ENCODE results near the gene GSTK1. TPM values are rescaled to one million over a fixed set of nuclear protein-coding genes. Genes with fewer than 3 reads are reported as not detected.
"Not testable (repeated sequence)": the region's sequence is repeated elsewhere in the genome, so short reads cannot be mapped to it uniquely, and the experiment has no call there.

GSTK1 gene
- total RNA-seq, 1 donor from 2014 or later = 112 TPM

DNA sequence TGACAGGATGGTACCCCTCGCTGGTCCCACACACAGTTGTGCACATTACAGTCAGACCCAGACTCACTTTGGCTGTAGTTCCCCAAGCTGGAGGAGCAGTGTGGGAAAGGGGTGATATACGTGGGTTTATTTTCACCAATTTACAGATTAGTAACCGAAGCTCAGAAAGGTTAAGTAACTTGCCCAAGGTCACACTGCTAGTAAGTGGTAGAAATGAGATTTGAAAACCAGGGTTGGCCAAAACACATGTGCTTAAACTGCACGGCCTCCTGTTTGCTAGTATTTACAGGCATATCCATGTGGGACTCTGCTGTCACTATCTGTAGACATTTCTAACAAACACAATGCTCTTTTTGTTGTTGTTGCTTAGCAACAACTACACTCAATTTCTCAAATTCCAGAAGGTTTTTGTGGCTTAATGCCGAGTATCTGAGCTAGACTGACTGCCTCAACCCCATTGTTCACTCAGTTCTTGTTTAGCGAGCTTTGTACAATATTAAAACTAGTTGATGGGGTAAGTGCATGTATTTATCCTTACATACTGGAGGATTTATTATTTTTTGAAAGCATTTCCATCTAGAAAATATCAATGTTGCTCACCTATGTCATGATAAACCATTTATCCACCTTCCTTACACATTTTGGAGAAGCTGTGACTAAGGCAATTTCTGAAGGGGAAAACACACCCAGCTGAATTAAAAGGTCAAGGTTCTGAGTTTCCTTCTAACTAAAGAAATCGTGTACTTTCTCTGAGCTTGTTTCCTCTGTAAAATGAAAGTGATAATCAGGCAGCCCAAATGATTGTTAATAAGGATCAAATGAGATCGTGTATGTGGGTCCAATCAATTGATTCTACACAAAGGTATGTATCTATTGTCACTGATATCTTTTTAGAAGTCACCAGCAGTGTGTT, 16.2 kb downstream of the GSTK1 start:
- DNase-seq = peak; percentile 87

DNA sequence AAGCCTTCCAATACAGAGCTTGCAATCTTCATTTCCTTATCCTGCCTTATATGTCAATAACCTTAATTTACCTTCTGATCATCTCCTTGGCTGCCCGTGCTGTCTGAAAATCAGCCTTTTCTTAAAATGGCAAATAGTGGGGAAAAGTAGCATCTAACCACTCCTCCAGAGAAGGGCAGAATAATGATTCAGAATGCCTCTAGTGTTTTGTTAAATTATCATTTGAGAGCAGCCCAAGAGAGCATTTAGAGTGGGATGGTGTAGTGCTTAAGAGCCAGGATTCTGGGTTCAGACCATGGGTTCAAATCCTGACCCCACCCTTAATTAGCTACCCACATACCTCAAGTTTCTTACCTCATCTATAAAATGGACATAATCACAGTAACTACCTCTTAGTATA, 16.9 kb downstream of the GSTK1 start:
- DNase-seq = no peak

DNA sequence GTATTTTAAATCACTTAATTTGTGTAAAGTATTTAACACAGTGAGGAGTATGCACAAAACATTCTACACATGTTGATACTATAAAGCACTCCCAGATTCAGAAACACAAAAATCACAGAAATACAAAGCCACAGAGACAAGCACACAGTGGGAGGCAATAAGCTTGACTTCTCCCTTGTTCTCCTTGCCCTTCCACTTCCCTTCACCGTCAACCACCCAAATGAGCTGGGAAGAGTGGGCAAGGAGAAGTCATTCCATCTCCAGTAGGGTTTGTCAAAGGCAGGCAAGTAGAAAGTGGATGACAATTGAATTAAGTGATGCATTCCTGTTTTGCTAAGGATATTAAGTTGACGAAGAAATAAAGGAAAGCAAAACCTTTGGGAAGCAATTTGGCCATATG, 17.3 kb downstream of the GSTK1 start:
- no peak for DNase-seq

DNA sequence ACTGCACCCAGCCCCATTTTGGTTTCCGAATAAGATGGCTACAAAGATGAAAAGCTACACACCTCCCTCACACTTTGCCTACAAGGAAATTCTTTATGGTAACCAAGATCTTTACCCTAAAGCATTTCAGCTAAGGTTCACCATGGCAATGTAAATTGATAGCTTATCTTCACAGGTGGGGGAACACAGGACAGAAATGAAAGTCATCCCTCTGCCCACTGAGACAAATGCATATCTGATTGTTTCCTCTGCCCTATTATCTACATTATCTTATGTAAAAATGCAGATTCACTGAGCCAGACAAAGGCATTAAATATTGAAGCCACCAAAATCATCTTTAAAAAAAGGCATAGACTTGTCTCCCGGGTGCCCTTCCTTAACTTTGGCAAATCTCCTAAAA, 18.3 kb downstream of the GSTK1 start:
- DNase-seq = no peak

DNA sequence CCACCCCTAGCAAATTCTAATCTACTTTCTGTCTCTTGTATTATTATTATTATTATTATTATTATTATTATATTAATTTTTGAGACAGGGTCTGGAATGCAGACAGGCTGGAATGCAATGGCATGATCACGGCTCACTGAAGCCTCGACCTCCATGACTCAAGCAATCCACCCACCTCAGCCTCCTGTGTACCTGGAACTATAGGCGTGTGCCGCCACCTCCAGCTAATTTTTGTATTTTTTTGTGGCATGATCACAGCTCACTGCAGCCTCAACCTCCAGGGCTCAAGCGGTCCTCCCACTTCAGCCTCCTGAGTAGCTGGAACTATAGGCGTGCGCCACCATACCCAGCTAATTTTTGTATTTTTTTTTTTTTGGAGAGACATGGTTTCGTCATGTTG, 18.9 kb downstream of the GSTK1 start:
- DNase-seq = no peak

DNA sequence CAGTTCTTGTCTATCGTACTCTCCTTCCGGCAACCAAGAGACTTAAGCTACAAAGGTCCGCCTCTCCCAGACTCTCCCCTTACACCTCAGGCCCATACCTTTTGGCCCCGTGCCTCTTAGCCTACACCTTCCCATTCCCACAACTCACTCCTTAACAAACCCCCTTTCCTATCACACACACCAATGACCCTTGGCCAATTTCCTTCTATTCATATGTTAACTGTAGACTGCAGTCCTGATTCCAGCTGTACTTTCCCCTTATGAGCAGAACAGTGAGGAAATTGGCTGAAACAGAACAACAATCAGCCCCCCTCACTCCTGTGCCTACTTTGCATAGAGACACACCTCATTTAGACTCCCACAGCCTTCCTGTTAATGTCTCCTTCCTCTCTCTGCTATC, 20.1 kb downstream of the GSTK1 start:
- peak; percentile 31 for DNase-seq

DNA sequence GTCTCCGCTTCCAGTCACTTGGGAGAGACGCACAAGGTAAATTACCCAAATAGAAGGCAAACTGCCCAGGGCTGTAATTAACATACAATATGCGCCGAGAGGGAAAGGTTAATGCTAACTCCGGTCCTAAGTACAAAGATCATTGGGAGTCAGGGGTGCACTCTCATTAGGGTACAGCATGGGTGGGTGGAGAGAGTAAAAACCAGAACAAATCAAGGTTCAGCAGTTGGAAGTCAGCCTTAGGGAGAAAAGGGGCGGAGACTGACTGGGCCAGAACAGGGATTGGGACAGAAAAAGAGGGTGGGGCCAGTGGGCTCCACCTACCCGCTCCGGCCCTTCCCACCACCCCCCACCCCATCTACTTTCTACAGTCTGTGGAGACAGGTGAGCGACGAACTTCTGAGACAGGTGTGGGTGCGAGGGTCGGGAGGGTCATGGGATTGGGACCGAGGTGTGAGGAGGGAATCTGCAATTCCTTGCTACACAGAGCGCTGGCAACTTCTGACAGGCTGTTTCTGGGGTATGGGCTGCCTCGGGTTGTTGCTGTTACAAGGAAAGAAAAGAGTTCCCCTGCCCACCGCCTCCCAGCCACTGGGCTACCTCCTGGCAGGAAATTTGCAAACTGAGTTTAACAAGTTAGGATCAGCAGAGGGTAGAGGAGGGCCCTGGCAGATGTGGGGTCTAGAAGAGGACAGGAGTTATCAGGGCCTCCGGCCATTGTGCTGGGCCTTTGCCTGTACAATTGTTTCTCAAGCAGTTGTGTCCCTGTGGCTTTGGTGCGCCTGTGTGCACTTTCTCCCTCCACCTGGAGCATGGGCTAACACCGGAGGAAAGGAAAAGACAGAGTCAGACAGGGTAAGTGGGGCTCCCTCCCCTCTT, 21.6 kb downstream of the GSTK1 start, which contains the start of gene TMEM139:
TSS of gene TMEM139 (plus strand) at position 368 of the 879 bp plus-strand sequence. CDS start 1,000 bp downstream, outside the sequence.
- no peak for DNase-seq

DNA sequence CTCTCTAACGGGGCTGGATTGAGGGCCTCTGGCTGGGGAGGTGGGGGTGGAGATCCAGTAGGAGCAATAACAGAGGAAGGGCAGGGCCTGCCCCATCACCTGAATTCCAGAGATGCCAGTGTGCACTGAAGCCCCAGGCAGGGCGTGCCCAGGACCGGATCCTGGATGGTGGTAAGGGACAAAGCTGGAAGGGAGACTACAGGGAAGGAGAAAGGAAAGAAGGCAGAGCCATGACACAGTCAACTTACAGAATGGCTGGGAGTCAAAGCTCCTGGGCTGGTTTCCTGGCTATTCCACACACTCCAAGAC, 22.2 kb downstream of the GSTK1 start:
- no peak for DNase-seq

DNA sequence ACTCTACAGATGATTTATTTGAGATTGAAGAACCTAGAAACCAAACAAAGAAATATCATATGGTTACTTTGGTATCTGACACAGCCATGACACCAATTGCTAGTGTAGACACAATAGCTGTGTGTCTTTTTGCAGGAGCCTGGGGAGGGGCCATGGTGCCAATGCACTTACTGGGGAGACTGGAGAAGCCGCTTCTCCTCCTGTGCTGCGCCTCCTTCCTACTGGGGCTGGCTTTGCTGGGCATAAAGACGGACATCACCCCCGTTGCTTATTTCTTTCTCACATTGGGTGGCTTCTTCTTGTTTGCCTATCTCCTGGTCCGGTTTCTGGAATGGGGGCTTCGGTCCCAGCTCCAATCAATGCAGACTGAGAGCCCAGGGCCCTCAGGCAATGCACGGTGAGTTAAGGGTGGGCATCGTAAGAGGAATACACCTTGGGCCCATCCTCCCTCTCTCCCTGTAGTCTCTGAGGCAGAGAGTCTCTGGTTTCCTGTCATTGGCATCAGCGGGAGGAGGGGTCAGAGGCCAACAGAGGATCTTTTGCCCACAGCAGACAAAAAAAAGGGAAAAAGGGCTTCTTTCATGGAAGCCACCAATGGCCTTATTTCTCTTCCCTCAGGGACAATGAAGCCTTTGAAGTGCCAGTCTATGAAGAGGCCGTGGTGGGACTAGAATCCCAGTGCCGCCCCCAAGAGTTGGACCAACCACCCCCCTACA, 22.7 kb downstream of the GSTK1 start:
- no peak for DNase-seq

DNA sequence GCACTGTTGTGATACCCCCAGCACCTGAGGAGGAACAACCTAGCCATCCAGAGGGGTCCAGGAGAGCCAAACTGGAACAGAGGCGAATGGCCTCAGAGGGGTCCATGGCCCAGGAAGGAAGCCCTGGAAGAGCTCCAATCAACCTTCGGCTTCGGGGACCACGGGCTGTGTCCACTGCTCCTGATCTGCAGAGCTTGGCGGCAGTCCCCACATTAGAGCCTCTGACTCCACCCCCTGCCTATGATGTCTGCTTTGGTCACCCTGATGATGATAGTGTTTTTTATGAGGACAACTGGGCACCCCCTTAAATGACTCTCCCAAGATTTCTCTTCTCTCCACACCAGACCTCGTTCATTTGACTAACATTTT, 23.3 kb downstream of the GSTK1 start:
- no peak for DNase-seq

DNA sequence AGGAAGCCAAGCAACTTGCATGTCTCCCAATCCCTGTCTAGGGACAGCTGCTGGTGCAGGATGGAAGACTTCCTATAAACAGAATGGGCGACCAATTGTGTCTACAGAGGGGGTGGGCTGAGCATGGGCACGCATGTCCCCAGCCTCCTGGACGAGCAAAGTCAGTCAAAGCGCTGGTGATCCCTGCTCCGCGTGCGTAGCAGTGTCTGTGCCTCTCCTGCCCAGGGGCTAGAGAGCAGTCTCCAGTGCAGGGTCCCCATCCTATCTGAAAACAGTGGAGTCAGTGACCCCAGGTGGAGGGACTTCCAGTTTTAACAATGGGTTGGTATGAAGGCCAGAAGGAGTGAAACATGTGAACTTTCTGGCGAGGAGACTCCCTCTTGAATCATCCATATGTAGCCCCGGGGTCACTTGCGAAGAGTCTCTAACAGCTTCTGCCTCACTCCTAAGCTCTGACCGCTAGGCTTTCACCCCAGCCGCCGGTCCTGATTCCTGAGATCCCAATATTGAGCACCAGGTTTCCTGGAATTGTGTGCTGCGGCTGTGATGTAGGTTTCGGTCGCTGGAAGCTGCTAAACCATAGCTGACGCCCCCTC, 24.2 kb downstream of the GSTK1 start:
- DNase-seq = no peak

DNA sequence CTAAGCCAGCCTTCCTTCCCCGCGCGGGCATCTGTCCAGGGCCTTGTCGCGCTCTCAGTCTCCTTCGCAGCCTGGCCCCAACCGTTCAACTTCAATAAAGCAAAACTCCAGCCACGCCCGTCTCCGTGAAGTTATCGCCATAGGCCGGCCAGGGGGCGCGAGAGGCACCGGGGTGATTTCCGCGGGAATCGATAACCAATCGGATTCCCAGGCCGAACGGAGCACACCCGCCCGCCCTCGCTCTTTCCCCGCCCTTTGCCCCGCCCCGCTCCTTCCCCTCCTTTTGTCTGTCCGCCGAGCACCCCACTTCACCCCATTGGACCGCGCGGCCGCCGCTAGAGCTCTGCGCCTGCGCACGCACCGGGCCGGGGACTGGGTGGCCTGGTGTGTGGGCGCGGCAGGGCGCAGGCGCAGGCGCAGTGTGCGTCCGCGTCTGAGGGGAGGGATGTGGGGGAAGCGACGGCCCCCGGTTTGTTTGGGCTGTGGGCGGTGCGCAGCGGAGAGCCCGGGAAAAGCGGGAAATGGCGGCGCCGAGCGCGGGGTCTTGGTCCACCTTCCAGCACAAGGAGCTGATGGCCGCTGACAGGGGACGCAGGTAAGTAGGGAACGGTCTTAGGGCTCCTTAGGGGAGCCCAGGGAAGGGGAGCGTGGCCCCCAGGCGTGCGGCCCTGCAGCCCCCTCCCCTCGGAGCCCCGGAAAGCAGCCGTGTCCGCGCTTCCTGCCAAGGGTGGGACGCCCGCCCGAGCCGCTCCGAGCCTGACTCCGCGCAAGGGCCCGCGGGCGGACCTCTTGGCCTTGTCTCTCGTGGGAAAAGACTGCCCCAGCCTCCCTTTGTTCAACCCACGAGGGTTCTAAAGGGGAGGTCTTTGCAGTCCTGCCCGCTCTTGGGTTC, 24.9 kb downstream of the GSTK1 start, which contains the start of gene CASP2:
TSS of gene CASP2 (plus strand) at position 417 of the 892 bp plus-strand sequence. CDS start at position 522, 105 bp downstream.
- DNase-seq = peak; percentile 99

DNA sequence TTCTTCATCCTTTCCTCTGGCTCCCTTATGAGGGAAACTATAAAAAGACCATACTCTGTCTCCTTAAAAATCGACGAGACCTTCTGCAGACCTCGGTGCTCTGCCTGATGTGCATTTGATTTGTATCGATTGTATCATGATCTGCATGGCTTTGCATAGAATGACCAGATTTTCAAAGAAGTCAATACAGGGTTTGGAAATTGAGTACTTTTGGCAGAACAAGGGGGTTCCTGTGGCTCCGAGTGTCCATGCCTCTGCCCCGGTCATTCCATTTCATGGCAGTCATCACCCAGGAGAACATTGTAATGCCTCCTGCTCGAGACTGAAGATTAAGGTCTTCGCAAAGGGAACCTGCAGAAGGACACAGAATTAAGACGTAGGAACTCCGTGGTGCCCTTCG, 25.6 kb downstream of the GSTK1 start:
- DNase-seq = peak; percentile 32

DNA sequence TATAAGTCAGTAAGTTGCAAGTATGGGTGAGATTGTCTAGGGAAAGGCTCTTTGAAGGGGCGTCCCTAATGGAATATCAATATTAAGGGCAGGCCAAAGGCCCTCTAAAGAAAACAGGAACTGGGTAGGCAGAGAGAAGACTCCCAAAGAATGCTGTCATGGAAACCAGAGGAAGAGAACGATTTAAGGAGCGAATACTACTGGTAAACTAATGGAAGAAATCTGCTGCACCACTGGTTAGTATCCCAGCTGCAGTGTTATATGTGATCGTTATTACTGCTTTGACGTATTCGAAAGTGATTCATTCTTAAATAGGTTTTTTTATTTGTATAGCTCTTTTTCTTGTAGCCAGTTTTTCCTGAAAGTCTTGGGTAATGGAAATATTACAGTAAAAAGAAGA, 26.2 kb downstream of the GSTK1 start:
- DNase-seq = peak; percentile 31

DNA sequence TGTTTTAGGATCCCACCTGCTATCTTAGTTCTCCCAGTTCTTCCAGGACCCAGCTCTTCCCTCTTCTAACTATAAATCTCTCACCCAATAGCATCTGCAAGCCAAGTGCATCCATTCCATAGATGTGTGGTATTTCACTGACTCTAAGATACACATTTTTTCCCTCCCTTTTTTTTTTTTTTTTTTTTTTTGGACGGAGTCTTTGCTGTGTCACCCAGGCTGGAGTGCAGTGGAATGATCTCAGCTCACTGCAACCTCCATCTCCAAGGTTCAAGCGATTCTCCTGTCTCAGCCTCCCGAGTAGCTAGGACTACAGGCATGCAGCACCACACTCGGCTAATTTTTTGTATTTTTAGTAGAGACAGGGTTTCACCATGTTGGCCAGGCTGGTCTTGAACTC, 26.6 kb downstream of the GSTK1 start:
- not testable (repeated sequence) for DNase-seq

DNA sequence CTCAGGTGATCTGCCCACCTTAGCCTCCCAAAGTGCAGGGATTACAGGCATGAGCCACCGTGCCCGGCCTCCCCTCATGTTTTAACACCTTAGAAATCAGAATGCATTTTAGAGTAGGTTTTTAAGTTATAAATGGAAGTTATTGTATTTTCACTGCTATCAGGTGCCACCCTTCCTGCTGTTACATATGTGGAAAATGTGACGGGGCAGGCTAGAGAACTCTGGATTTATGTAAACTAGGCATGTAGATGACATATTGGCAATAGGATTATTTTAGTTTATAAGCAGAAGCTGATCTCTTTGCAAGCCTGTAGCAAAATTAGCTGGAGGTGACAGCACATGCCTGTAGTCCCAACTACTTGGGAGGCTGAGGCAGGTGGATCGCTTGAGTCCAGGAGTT, 27.1 kb downstream of the GSTK1 start:
- DNase-seq = no peak

DNA sequence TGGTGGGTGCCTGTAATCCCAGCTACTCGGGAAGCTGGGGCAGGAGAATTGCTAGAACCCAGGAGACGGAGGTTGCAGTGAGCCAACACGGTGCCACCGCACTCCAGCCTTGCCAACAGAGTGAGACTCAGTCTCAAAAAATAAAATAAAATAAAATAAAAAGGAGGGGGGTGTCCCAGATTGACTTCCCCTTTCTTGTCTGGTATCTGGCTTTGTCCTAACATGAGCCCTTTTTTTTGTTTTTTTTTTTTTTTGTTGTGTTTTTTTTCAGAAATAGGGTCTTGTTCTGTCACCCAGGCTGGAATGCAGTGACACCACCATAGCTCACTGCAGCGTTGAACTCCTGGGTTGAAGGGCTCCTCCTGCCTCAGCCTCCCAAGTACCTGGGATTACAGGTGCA, 29.6 kb downstream of the GSTK1 start:
- DNase-seq = no peak

DNA sequence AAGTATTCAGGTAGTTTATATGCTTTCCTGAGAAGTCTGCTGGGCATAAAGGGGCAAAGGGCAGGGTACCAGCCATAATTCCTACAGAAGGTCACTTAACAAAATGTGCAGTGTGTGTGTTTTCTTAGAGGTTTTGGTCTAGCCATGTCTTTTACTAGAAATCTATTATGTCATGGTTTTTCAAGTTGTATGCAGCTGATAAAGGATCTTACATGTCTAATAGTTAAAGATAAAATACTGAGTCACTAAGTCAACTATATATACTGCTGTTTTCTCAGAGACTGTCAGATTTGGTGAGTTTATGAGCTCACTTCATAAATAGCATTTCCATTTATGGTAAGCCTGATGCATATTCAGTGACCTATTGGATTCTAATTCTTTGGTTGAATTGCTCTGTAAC, 32.6 kb downstream of the GSTK1 start:
- peak; percentile 18 for DNase-seq

DNA sequence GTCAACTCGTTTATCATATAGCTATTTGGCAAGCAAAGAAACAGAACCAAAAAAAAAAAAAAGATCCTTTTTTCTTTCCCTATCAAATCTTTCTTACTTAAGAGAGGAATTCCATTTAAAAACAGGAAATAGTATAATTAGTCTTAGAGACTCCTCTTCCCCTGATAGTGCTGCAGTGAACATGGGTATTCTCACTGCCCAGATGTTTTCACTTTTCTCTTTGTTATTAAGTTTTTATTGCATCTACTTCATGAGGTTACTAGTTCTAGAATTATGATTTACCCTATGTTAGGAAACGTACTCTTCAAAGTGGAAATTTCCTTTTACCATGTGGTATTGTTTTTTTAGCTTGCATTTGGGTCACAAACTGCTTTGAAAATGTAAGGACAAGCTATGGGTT, 33.4 kb downstream of the GSTK1 start:
- no peak for DNase-seq

DNA sequence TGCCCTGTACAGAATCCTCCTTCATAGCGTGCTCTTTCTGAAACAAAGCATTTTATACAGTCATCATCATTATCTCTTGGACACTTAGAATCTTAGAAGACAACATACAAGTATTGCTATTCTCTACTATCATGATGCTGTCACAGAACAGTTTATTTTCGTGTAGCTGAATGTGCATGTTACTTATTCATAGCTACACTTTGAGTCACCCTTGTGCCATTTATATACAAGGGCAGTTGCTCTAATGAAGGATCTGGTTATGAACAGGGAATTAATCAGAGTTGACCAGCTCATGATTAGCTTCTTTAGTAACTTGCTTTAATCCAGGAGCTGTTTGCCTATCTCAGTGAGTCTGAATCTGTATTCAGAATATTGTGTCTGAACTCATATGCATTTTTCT, 36.1 kb downstream of the GSTK1 start:
- DNase-seq = no peak

DNA sequence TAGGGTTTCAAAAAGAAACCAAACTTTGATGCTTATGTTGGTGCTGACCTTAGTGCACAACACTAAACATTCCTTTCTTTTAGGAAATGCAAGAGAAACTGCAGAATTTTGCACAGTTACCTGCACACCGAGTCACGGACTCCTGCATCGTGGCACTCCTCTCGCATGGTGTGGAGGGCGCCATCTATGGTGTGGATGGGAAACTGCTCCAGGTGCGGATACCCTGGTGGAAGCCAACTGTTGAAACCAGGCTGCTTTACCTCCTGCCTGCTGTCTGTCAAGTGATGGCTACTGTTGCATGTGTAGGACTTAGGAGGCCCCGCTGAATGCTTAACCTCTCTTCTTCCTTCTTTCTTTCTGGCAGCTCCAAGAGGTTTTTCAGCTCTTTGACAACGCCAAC, 36.6 kb downstream of the GSTK1 start:
- DNase-seq = peak; percentile 64
